ENCODE results near the gene LRIT2.

DNA sequence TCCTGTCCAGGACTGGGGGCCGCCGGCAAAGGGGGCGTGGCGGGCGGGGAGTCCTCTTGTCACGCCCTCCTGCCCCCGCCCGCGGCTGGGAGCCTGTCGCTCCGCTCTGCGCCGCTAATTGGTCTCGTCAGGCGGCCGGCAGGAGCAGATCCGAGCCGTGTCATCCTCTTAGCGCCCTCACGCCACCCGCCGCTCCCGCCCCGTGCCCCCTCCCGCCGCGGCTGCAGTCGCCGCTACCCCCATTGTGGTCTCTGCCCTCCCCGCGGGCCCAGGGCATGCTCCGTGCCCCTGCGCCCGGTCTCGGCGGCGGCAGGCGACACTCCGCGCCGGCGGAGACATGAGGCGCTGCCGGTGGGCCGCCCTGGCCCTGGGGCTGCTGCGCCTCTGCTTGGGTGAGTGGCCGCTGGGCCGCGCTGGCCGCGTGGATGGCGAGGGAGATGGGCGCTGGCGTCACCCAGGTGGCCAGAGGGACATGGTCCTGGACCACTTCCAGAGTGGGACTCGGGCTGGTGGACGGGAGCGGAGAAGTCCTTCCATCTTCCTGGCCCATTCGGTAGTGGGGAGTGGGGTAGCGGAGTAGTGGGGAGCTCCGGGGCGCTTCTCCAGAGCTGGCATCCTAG is 30.8 kb downstream of the LRIT2 start, which contains the start of gene CDHR1:
- TF ChIP-seq, protein P1, sequence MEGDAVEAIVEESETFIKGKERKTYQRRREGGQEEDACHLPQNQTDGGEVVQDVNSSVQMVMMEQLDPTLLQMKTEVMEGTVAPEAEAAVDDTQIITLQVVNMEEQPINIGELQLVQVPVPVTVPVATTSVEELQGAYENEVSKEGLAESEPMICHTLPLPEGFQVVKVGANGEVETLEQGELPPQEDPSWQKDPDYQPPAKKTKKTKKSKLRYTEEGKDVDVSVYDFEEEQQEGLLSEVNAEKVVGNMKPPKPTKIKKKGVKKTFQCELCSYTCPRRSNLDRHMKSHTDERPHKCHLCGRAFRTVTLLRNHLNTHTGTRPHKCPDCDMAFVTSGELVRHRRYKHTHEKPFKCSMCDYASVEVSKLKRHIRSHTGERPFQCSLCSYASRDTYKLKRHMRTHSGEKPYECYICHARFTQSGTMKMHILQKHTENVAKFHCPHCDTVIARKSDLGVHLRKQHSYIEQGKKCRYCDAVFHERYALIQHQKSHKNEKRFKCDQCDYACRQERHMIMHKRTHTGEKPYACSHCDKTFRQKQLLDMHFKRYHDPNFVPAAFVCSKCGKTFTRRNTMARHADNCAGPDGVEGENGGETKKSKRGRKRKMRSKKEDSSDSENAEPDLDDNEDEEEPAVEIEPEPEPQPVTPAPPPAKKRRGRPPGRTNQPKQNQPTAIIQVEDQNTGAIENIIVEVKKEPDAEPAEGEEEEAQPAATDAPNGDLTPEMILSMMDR (conservative IDR thresholded peaks at IDR 0.05; ENCODE audit: low read depth, low read length), result no peak
- TF ChIP-seq EZH2 (IDR thresholded peaks at IDR 0.05; ENCODE audit: borderline replicate concordance, low read depth, low read length, poor library complexity, severe bottlenecking), result no peak
